Stimulated activated naive CD8-positive, alpha-beta T cell treated with anti-CD3 and anti-CD28 coated beads, Interleukin-15, amount 100 ng/mL, for 72 hours (primary cell): ENCODE measurements around the gene PLAC9.
"Not testable (repeated sequence)": the region's sequence is repeated elsewhere in the genome, so short reads cannot be mapped to it uniquely, and the experiment has no call there.

Source experiments
- ATAC-seq: fragments of 150-1000 bp; cut with Tn5 transposase; 2 replicates; pipeline ENCODE4 v1.10.0; 2021; ENCODE audit warnings: mild to moderate bottlenecking, moderate library complexity
- DNase-seq, 2 donors: peaks; one replicate each; pipeline ENCODE4 v3.0.0; 2021 to 2022
- H3K27ac Mint-ChIP-seq, 2 donors: one replicate each; pipeline ENCODE4 v1.8.0; 2022; ENCODE audit warnings: mild to moderate bottlenecking in 2 of 2, mixed read lengths in 2 of 2, moderate library complexity in 2 of 2
- H3K27me3 Mint-ChIP-seq: one replicate; pipeline ENCODE4 v1.8.0; 2022; ENCODE audit warnings: mixed read lengths
- H3K4me1 Mint-ChIP-seq: one replicate; pipeline ENCODE4 v1.8.0; 2022; ENCODE audit warnings: mild to moderate bottlenecking, mixed read lengths
- H3K4me3 Mint-ChIP-seq, 2 donors: one replicate each; pipeline ENCODE4 v1.8.0; 2022; ENCODE audit warnings: mild to moderate bottlenecking in 2 of 2, mixed read lengths in 2 of 2, moderate library complexity in 1 of 2
- H3K9me3 Mint-ChIP-seq, 2 donors: one replicate each; pipeline ENCODE4 v1.8.0; 2022; ENCODE audit warnings: mixed read lengths in 2 of 2

The PLAC9 gene, protein sequence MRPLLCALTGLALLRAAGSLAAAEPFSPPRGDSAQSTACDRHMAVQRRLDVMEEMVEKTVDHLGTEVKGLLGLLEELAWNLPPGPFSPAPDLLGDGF

GRCh38 chr10:80132299-80133139, at the start of gene PLAC9:
PLAC9 (plus strand) TSS chr10:80132730; CDS start chr10:80132763, 33 bp downstream.
- H3K27ac Mint-ChIP-seq: no peak within 1 kb of the TSS
- H3K4me1 Mint-ChIP-seq: peaks cover 7% of the 10 kb centered on the region
- no peaks in the 10 kb centered on the region for H3K9me3 Mint-ChIP-seq
- H3K27me3 Mint-ChIP-seq: peaks cover 37% of the 10 kb centered on the region
- peak; percentile 48 for ATAC-seq
- peak within 1 kb of the TSS; percentile 17 to 48 for H3K4me3 Mint-ChIP-seq
- no peak for DNase-seq

GRCh38 chr10:80090121-80090520, 42.4 kb upstream of the PLAC9 start:
- Mint-ChIP-seq H3K9me3 (no peaks in the 10 kb centered on the region), H3K4me3 (no peak overlapping the region), H3K27me3 (no peaks in the 10 kb centered on the region), H3K4me1 (no peaks in the 10 kb centered on the region), H3K27ac (no peak overlapping the region)
- no peak for DNase-seq
- no peak for ATAC-seq

- no peak for DNase-seq
Measured at GRCh38 chr10:80094231-80094630, 38.3 kb upstream of the PLAC9 start.

DNA sequence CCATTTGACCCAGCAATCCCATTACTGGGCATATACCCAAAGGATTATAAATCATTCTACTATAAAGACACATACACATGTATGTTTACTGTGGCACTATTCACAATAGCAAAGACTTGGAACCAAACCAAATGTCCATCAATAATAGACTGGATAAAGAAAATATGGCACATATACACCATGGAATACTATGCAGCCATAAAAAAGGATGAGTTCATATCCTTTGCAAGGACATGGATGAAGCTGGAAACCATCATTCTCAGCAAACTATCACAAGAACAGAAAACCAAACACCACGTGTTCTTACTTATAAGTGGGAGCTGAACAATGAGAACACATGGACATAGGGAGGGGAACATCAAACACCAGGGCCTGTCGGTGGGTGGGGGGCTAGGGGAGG, 34.3 kb upstream of the PLAC9 start:
- not testable (repeated sequence) for ATAC-seq, H3K27ac Mint-ChIP-seq, DNase-seq, H3K4me1 Mint-ChIP-seq, H3K9me3 Mint-ChIP-seq, H3K27me3 Mint-ChIP-seq, H3K4me3 Mint-ChIP-seq

More at GRCh38 chr10:80094231-80094630, 38.3 kb upstream of the PLAC9 start:
- Mint-ChIP-seq H3K4me3 (no peak overlapping the region), H3K9me3 (no peaks in the 10 kb centered on the region), H3K27ac (no peak overlapping the region), H3K4me1 (no peaks in the 10 kb centered on the region), H3K27me3 (no peaks in the 10 kb centered on the region)
- no peak for ATAC-seq

DNA sequence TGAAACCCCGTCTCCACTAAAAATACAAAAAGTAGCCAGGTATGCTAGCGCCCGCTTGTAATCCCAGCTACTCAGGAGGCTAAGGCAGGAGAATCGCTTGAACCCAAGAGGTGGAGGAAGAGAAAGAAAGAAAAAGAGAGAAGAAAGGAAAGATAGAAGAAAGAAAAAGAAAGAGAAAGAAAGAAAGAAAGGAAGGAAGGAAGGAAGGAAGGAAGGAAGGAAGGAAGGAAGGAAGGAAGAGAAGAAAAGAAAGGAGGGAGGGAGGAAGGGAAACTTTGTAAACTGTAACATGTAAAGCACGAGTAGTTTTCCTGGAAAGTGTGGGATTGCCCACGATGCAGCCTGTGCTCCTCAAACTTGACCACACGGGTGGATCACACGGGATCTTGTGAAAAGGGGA, 33.2 kb upstream of the PLAC9 start:
- H3K4me1 Mint-ChIP-seq, ATAC-seq, H3K27me3 Mint-ChIP-seq, H3K4me3 Mint-ChIP-seq, H3K9me3 Mint-ChIP-seq, DNase-seq, H3K27ac Mint-ChIP-seq: not testable (repeated sequence)

DNA sequence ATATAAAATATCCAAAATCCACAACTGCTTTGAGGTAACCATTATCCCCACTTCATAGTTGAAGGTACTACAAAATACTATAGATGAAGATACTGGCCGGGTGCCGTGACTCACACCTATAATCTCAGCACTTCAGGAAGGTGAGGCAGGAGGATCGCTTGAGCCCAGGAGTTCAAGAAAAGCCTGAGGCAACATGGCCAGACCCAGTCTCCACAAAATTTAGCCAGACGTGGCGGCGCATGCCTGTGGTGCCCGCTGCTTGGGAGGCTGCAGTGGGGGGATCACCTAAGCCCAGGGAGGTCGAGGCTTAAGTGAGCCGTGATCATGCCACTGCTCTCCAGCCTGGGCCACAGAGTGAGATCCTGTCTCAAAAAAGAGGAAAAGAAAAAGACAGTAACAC, 32.4 kb upstream of the PLAC9 start:
- DNase-seq (no peak), ATAC-seq (no peak)
- no peaks in the 10 kb centered on the region for H3K4me1 Mint-ChIP-seq
- H3K27me3 Mint-ChIP-seq: no peaks in the 10 kb centered on the region
- no peaks in the 10 kb centered on the region for H3K9me3 Mint-ChIP-seq
- H3K4me3 Mint-ChIP-seq: no peak overlapping the region
- peak overlapping the region in 1 of 2 donors; percentile 69 for H3K27ac Mint-ChIP-seq

DNA sequence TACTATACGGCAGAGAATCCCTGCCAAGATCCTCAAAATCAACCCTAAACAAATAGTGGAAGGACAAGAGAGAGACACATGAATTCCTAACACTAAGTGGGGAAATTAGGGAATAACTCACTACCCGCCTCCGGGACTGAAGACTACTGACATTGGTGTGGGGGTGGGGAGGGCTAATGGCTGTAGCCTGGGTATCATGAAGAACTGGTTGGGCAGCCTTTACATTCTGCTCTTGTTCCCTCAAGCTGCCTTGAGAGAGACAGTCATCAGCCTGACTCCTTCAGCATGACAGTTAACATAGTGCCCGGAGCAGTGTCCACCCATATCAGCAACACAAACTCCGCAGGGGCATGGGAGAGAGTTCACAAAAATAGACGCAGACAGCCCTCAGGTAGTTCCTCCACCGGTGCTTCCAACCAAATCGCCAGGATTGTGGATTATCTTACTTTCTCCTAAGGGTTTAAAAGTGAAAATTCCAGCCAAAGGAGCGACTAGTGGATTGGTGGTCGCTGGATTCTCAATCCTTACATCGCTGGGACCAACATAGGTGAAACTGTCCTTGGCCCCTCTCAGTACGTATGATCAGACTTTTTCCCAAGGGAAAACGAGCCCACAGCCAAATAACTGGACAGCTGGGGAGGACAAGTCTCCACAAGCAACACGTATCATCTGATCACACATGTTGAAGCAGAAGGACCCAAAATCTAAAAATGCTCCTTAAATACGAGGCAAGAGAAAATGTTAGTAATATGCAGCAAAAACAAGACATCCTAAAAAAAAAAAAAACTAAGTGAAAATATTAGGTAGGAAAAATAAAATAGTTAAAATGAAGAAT, 31.5 kb upstream of the PLAC9 start:
- Mint-ChIP-seq H3K27me3 (no peaks in the 10 kb centered on the region), H3K4me3 (no peak overlapping the region), H3K9me3 (no peaks in the 10 kb centered on the region), H3K4me1 (no peaks in the 10 kb centered on the region), H3K27ac (no peak overlapping the region)
- no peak for DNase-seq
- no peak for ATAC-seq

DNA sequence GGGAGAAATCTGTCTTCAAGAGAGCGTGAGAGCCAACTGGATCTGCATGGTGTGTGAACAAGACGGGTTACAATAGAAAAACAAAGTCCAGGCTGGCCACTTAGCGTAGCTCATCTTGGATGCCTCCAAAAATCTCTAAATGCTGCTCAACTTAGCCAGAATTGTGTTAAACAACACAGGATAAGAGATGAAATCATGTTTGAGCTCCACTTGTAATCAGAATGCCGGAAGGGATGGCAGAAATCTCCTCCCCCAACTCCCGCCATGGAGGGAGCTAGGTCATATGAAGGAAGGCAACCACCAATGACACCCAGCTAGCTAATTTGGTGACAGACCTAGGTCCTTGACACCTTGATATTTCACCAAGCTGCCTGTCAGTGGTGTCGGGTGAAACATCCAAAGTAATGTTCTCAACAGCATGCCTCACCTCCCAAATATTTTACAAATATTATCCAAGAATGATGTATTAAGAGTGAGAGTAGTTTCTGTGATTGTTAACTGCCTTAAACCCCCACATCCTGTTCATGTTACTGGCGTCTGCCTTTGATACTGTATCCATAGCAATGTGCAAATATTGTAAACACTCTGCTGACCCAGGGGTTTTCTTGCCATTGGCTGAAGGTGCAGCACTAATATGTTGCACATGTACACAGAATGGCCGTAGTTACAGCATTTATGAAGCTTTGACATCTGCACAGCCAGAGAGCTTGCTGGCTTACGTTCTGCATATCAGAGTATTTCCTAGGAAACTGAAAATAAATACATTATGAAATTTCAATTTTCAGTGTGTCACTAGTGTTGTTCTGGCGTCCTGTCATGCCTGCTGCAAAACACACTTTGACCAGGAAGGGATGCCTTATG, 28.2 kb upstream of the PLAC9 start:
- peaks cover 7 to 20% of the 10 kb centered on the region in 2 donors for H3K9me3 Mint-ChIP-seq
- ATAC-seq (peak; percentile 57), DNase-seq (no peak)
- no peak overlapping the region for H3K4me3 Mint-ChIP-seq
- no peaks in the 10 kb centered on the region for H3K27me3 Mint-ChIP-seq
- H3K27ac Mint-ChIP-seq: no peak overlapping the region
- H3K4me1 Mint-ChIP-seq: no peaks in the 10 kb centered on the region

- H3K4me3 Mint-ChIP-seq: no peak overlapping the region
- DNase-seq (no peak), ATAC-seq (no peak)
- H3K9me3 Mint-ChIP-seq: peaks cover 7 to 29% of the 10 kb centered on the region in 2 donors
- no peak overlapping the region for H3K27ac Mint-ChIP-seq
- H3K27me3 Mint-ChIP-seq: no peaks in the 10 kb centered on the region
- no peaks in the 10 kb centered on the region for H3K4me1 Mint-ChIP-seq
Measured at GRCh38 chr10:80108576-80109239, 23.8 kb upstream of the PLAC9 start.

DNA sequence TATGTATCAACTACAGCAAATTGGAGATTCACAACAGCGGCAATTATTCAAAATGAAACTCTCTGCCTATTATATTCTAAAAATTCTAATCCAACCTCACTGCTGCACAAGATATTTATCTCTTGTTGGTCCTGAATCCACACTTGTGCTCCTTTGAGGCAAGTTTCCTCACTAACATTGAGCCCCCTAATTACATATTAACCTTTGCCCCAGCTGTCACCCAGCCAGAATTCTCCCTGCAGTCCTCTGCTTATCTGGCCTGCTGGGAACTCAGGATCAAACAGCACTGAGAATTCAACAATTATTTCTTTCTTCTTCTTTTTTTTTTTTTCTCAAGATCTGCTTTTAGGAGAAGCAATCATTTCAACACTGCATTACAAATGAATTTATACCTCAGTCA, 21.5 kb upstream of the PLAC9 start:
- peaks cover 7 to 29% of the 10 kb centered on the region in 2 donors for H3K9me3 Mint-ChIP-seq
- H3K27ac Mint-ChIP-seq: no peak overlapping the region
- no peak overlapping the region for H3K4me3 Mint-ChIP-seq
- ATAC-seq (no peak), DNase-seq (no peak)
- H3K27me3 Mint-ChIP-seq: no peaks in the 10 kb centered on the region
- no peaks in the 10 kb centered on the region for H3K4me1 Mint-ChIP-seq

GRCh38 chr10:80118669-80119068, 13.9 kb upstream of the PLAC9 start:
- Mint-ChIP-seq H3K27ac (no peak overlapping the region), H3K9me3 (no peaks in the 10 kb centered on the region), H3K4me3 (no peak overlapping the region), H3K27me3 (no peaks in the 10 kb centered on the region), H3K4me1 (no peaks in the 10 kb centered on the region)
- ATAC-seq (no peak), DNase-seq (no peak)

DNA sequence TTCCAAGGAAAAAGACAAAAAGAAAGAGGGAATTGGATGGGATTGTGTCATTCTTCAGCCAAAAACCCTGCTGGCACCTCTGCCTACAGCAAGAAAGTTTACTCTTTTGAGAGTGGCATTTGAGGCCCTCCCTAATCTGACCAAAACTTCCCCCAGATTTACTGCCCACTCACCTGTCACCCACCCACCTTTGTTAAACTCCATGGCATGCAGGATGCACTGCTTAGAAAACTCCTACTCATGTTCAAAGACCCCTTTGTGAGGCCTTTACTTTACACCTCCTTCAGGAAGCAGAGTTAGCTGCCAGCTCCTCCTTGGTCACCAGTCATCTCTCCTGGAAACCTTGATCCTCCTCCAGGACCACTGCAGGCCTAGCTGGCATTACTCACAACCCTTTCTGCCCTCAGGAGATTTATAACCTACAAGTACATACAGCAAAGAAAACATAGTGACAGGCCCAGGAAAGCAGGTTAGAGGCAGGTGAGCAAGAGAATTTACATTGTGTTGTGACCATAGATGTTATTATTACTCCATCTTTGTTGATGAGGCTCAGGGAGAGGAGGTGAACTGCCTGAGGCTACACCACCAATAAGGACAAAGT, 10.3 kb upstream of the PLAC9 start:
- H3K9me3 Mint-ChIP-seq: no peaks in the 10 kb centered on the region

GRCh38 chr10:80122746-80123145, 9.8 kb upstream of the PLAC9 start:
- no peak overlapping the region for H3K4me3 Mint-ChIP-seq
- H3K4me1 Mint-ChIP-seq: no peaks in the 10 kb centered on the region
- no peaks in the 10 kb centered on the region for H3K9me3 Mint-ChIP-seq
- DNase-seq (no peak), ATAC-seq (no peak)
- H3K27me3 Mint-ChIP-seq: peaks cover 7% of the 10 kb centered on the region
- no peak overlapping the region for H3K27ac Mint-ChIP-seq

More for the DNA sequence above, 10.3 kb upstream of the PLAC9 start:
- no peak for ATAC-seq
- DNase-seq: no peak
- Mint-ChIP-seq H3K4me1 (no peaks in the 10 kb centered on the region), H3K27ac (no peak overlapping the region), H3K27me3 (peaks cover 7% of the 10 kb centered on the region), H3K4me3 (no peak overlapping the region)

GRCh38 chr10:80126876-80127275, 5.7 kb upstream of the PLAC9 start:
- no peak overlapping the region for H3K27ac Mint-ChIP-seq
- H3K9me3 Mint-ChIP-seq: no peaks in the 10 kb centered on the region
- peaks cover 24% of the 10 kb centered on the region for H3K27me3 Mint-ChIP-seq
- DNase-seq (no peak), ATAC-seq (no peak)
- H3K4me1 Mint-ChIP-seq: no peaks in the 10 kb centered on the region
- H3K4me3 Mint-ChIP-seq: no peak overlapping the region
